Fibroblast of villous mesenchyme (primary cell): ENCODE measurements around the gene VWCE. TPM values are rescaled to one million over a fixed set of nuclear protein-coding genes. Genes with fewer than 3 reads are reported as not detected.

ENCODE experiments used
- DNase-seq: peaks from one replicate; pipeline ENCODE4 v3.0.0-alpha.2; 2010; ENCODE audit warnings: low read depth
- H3K4me3 ChIP-seq: 2 replicates; pipeline ENCODE4 v1.5.1; 2011; ENCODE audit warnings: low read depth, mild to moderate bottlenecking, low read length
- CTCF ChIP-seq: IDR thresholded peaks from 2 replicates; pipeline ENCODE4 v1.5.1; 2012; ENCODE audit warnings: low read depth, mild to moderate bottlenecking, low read length; ENCODE audit not compliant: insufficient read depth
- total RNA-seq: library from RNA; depleted of rRNA; stranded (reverse); fragments of >200 nt; gene quantifications from 2 replicates; pipeline ENCODE4 v1.2.3, GENCODE V29; 2012

The VWCE gene
- total RNA-seq, 1 donor = 2.2 TPM

GRCh38 chr11:61306221-61306620 lies 11.1 kb upstream of the VWCE start:
- no peak overlapping the region for H3K4me3 ChIP-seq
- no peak for TF ChIP-seq CTCF
- no peak for DNase-seq

- no peak overlapping the region for H3K4me3 ChIP-seq
- DNase-seq = no peak
- no peak for TF ChIP-seq CTCF
Observed at GRCh38 chr11:61305417-61305816, 10.3 kb upstream of the VWCE start.

GRCh38 chr11:61303725-61304124 lies 8.6 kb upstream of the VWCE start:
- no peak for TF ChIP-seq CTCF
- no peak overlapping the region for H3K4me3 ChIP-seq
- DNase-seq = no peak

GRCh38 chr11:61302550-61302949 lies 7.4 kb upstream of the VWCE start:
- TF ChIP-seq CTCF = no peak
- H3K4me3 ChIP-seq = no peak overlapping the region
- no peak for DNase-seq

GRCh38 chr11:61298663-61299244 lies 3.6 kb upstream of the VWCE start:
- TF ChIP-seq CTCF = no peak
- DNase-seq = no peak
- H3K4me3 ChIP-seq = no peak overlapping the region

GRCh38 chr11:61297746-61298145 lies 2.6 kb upstream of the VWCE start:
- TF ChIP-seq CTCF = no peak
- DNase-seq = peak; percentile 76

GRCh38 chr11:61297341-61297740 lies 2.2 kb upstream of the VWCE start:
- H3K4me3 ChIP-seq = no peak overlapping the region
- TF ChIP-seq CTCF = no peak
- DNase-seq = no peak

More at GRCh38 chr11:61297746-61298145, 2.6 kb upstream of the VWCE start:
- H3K4me3 ChIP-seq = no peak overlapping the region
